GM21786 (cell line): ENCODE results near the gene ETV3.

ENCODE experiments used
- ATAC-seq: cut with Tn5 transposase; IDR thresholded peaks from one replicate; pipeline ENCODE4 v1.9.1; 2021; ENCODE audit not compliant: unreplicated experiment

ETV3 gene

GRCh38 chr1:157095091-157095490, 43.1 kb downstream of the ETV3 start:
- no peak for ATAC-seq

- no peak for ATAC-seq
Observed at GRCh38 chr1:157092831-157093230, 45.4 kb downstream of the ETV3 start.

- no peak for ATAC-seq
Observed at GRCh38 chr1:157091668-157092273, 46.4 kb downstream of the ETV3 start.

- ATAC-seq, result no peak
Observed at GRCh38 chr1:157091186-157091585, 47.0 kb downstream of the ETV3 start.

- no peak for ATAC-seq
Observed at GRCh38 chr1:157090771-157091170, 47.4 kb downstream of the ETV3 start.

GRCh38 chr1:157090196-157090647, 48.0 kb downstream of the ETV3 start:
- ATAC-seq, result no peak

GRCh38 chr1:157089789-157090188, 48.4 kb downstream of the ETV3 start:
- ATAC-seq, result no peak

- no peak for ATAC-seq
Observed at GRCh38 chr1:157088607-157089006, 49.6 kb downstream of the ETV3 start.

- ATAC-seq, result no peak
Observed at GRCh38 chr1:157087030-157087429, 51.2 kb downstream of the ETV3 start.

- no peak for ATAC-seq
Observed at GRCh38 chr1:157086299-157086698, 51.9 kb downstream of the ETV3 start.

GRCh38 chr1:157085421-157085820, 52.8 kb downstream of the ETV3 start:
- no peak for ATAC-seq

GRCh38 chr1:157084720-157085119, 53.5 kb downstream of the ETV3 start:
- no peak for ATAC-seq

- no peak for ATAC-seq
Observed at GRCh38 chr1:157081707-157082106, 56.5 kb downstream of the ETV3 start.

GRCh38 chr1:157080714-157081113, 57.5 kb downstream of the ETV3 start:
- ATAC-seq, result no peak

GRCh38 chr1:157077394-157077793, 60.8 kb downstream of the ETV3 start:
- no peak for ATAC-seq

GRCh38 chr1:157073944-157074685, 64.1 kb downstream of the ETV3 start:
- ATAC-seq, result no peak
